ENCODE data around the gene KIF3A.

DNA sequence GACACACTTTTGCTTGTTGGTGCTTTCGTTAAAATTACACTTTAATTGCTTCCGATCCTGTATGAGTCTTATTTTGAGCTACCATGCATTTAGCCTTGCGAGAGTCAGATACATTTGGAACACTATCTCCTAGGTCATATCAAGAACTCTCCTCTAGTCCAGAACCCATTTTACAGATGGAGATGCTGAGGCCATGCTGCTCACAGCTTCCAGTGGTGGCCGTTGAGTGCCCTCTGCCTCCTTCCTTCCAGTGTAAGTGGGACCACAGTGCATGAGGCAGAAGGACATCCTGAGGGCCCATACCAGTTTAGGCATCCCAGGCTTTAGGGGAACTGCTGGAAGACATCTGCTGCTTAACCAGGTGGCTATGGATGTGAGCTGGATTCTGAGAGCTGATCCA, 16.8 kb upstream of the KIF3A start:
- TF ChIP-seq, protein P1, sequence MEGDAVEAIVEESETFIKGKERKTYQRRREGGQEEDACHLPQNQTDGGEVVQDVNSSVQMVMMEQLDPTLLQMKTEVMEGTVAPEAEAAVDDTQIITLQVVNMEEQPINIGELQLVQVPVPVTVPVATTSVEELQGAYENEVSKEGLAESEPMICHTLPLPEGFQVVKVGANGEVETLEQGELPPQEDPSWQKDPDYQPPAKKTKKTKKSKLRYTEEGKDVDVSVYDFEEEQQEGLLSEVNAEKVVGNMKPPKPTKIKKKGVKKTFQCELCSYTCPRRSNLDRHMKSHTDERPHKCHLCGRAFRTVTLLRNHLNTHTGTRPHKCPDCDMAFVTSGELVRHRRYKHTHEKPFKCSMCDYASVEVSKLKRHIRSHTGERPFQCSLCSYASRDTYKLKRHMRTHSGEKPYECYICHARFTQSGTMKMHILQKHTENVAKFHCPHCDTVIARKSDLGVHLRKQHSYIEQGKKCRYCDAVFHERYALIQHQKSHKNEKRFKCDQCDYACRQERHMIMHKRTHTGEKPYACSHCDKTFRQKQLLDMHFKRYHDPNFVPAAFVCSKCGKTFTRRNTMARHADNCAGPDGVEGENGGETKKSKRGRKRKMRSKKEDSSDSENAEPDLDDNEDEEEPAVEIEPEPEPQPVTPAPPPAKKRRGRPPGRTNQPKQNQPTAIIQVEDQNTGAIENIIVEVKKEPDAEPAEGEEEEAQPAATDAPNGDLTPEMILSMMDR (IDR thresholded peaks at IDR 0.05; ENCODE audit: insufficient read depth, low read depth, low read length), result no peak
- TF ChIP-seq EZH2 (IDR thresholded peaks at IDR 0.05; ENCODE audit: insufficient read depth, low read length), result no peak

All from astrocyte (in vitro differentiated cells and primary cell).